NCI-H2196 (cell line): ENCODE data around the gene EHD4.

Source experiments
- DNase-seq: peaks from one replicate; lab custom pipeline; 2025; ENCODE audit not compliant: unreplicated experiment; lab: John Stamatoyannopoulos, UW

EHD4 gene

DNA sequence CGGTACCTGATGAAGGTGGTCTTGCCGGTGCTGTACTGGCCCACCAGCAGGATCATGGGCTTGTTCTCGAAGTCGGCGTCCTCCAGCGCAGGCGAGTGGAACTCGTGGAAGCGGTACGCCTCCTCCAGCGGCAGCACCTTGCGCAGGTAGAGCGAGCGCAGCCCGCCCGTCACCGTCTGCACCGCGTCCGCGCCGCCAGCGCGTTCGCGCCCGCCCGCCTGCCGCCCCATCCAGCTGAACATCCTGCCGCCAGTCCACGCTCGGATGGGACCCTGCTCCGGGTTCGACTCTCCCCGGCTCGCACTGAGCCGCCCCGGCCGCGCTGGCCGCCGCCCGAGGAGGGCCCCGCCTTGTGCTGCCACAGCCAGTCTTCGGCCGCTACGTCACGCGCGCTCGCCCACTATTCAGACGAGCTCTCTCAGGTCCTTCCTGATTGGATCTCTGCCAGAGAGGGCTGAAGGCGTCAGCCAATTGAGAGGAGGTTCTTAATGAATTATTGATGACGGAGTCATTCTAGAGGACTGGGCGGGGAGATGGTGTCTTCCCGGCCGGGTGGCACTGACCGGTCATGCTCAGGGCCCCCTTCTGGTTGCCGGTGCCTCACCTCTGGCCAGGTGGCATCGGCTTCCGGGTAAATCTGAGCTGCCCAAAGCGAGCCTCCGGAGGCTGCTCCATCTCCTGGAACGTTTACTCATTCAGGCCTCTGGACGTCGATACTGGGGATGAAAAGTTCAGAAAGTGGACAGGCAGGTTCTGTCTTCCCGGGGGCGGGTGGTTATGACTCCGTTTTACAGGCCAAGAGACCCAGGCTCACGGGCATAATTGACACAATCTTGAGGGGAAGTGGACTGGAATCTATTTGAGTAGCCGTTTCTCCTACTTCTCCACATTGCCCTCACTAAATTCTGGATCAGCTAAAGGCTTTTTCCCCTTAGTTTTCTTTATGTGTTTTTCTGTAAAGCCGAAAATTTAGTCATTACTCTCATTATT lies at the start of gene EHD4:
Gene EHD4, minus strand, starts transcription at position 305 of the 990 bp plus-strand sequence. Its CDS starts 63 bp downstream, at position 242.
- DNase-seq = peak; percentile 96

DNA sequence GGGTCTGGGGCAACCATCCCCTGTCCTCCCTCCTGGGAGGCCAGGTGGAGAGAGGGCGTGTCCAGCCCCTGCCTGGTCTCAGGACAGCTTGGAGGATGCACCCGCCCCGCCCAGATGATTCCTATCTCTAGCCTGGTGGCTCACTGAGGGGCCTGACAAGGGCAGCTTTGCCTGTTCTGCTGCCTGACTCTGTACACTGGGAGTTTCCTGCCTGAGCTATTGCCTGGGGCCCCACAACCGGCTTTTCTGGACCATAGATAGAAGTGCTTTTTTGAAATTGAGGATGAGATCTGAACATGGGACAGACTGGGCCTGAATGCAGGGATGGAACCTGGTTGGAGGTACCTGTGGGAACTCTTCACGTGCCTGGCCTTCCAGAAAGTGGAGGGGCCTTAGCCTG lies 49.2 kb upstream of the EHD4 start:
- no peak for DNase-seq

DNA sequence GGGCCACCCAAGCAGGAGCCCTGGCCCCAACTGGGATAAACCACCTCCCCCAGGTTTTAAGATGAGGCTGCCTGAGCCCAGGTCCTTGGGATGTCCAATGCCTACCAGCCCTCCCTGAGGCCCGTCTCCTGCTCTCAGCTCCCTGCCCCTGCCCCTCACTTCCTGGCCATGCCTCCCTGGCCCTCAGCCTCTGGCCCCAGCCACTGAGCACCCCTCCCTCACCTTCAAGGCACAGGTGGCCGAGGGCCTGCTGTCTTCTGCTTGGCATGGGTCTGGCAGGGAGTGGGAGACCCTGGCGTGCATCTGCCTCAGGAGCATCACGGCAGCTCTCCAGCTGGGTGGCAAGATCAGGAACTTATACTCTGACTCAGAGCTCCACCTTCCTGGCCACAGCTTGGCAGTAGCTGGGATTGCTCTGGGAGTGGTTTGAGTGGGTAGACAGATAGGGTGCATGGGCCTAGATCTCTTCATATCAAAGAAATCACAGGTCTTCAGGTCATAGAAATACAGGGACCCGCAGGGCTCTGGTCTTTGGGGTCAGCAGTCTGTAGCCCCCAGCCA lies 48.4 kb upstream of the EHD4 start, which contains the start of gene PLA2G4E:
Gene PLA2G4E, minus strand, starts transcription at position 330 of the 561 bp plus-strand sequence. Its CDS starts 12 bp downstream, at position 318.
- no peak for DNase-seq

DNA sequence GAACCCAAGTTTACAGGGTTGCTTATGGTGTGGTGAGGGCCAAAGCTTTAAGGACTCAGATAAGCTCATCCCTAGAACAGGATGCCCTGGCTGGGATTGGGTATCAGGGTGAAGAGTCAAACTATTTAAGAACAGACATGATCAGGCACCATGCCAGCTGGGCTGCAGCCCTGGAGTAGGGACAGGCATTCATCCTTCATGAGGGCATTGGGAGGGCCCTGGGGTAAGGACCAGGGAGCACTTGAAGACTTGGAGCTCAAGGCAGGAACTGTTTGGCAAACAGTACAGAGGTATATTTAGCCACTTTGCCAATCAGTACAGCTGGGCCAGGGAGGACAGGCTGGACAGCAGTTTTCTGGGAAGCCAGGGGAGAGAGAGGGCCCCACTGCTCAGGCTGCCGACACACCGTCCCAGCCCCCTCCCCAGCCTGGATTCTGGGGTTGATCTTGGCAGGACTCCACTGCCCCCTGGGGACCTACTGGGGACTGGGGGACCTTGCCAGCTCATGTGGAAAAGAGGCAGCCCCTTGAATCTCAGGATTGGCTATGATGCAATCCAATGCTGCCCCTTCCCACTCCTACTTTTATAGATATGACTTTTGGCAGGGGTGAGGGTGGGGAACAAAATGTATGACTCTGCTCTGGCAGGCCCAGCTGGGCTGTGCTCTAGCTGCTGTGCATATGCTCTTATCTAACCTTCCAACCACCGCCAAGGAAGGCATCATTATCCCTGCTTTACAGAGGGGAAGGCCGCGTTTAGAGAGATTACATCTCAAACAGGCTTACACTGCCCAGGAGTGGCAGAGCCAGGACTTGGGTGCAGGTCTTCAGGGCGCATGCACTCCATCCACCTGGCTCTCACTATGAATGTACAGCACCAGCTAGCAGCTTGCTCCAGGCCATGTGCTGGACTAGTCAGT lies 46.2 kb upstream of the EHD4 start:
- no peak for DNase-seq

DNA sequence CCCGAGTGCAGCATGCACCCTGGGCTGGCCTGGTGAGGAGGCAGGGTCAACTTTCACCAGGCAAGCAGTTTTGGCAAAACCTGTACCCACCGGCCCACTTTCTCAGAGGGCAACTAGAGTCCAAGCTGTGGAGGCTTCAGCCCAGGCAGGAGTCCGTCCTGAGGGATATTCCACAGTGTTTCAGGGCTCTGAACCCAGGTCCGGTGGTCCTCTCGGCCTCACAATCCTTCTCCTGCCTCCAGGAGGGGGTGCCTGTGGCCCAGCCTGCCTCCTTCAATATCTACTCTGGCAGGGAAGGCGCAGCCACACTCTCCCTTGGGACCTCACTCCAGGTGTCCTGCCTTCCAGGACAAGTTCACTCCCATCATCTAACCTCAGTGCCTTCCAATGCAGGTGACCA lies 44.6 kb upstream of the EHD4 start:
- DNase-seq = no peak

DNA sequence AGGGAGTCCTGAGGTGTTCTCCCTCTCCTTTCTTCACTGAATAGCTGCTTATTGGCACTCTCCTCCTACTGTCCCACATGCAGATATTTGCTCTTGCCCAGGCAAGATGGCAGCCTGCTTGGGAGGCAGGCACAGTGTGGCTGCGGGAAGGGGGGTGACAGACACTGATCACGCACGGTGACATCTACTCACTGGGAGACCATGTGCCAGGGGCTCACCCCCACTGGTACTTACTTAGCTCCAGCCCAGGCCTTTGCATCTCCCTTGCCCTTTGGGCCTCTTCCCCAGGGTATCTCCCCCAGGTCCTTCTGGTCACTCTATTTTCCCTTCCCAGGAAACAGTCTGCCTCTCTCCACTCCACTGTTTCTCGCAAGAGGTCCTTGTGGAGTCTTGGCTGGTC lies 42.0 kb upstream of the EHD4 start:
- DNase-seq = no peak

DNA sequence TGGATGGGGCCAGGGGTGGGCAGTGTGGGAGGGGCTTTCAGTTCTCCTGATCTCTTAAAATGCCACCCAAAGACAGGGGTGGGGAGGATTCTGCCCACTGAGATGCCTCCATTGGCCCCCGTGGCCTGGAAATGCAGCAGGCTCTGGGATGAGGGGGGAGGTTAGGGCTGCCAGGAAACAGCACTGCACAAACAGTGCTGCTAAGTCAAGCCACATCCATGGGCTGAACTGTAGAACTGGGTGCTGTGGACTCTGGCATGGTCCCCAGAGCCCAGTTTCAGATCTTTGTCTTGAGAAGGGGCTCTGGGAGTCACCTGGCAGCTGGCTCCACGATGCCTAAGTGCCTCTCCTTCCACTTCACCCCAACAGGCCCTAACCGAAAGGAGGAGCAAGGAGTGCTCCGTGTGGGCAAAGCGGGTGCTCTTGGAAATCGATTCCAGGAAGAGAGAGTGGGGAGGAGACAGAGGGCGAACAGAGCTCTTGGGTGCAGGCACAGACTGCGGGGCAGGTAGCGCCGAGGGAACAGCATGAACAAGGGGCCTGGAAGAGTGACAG lies 40.6 kb upstream of the EHD4 start:
- no peak for DNase-seq

DNA sequence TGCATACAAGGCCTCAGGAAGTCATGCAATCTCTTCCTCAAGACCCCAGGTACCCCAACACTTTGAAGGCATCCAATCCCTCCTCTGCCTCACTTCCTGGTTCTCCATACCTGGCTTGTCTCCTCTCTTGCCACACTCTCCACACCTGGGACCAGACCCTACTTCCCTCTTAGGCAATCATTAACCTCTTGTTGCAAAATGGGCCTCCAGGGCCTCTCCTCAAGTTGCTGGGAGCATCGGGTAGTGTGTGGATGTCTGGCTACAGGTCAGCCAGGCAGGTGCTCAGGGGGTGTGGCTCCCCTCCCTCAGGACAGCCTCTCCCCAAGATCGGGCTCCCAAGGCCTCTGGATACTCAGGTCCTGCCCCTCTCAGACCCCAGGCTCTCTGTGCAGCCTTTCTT lies 39.9 kb upstream of the EHD4 start:
- no peak for DNase-seq

DNA sequence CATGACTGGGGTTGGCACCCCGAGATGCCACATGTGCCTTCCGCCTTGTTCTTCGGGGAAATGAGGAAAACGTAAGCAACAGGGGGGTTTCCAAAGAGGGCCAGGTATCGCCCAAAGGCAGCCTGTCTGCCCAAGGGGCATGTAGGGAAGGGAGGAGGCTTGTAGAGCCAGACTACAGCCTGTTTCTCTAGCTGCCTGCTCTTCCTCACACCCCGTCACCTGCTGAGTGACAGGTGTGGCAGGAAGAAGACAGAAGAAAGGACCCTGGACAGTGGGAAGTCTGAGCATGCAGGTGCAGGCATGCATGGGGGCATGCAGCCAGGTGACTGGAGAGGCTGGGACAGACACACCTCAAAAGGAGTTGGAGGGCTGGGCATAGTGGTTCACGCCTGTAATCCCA lies 38.7 kb upstream of the EHD4 start:
- DNase-seq = no peak

DNA sequence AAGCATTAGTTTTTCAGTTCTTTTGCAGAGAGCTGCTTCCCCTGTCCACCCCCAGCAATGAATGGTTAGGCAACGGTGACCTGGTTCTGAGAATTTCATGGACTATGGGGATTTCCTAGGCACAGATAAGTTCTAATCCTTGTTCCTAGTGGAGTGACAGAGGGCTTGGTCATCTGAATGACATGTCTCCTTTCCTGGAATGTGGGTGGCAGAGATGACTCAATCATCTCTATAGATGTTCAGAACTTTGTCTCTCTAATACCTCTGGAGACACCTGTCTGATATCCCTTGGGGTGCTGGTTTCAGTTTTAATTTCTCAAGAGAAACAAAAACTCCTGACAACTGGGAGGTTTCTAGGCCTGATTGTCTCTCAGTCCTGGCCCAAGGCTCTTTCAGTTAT lies 38.1 kb upstream of the EHD4 start:
- DNase-seq = no peak

DNA sequence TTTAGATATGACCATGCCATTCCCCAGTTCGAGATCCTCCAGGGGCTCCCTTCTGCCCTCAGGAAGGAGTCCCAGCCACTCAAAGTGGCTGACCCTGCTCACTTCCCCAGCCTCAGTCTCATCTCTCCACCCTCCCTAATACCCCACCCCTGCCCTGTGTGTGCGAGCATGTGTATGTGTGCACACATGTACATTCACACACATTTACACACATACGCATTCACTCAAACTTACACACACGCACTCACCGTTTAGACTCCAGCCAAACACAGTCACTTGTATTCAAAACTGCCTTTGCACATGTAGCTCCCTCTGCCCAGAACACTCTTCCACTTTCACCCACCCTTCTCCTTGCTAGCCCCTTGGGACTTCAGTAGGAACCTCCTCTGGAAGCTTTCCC lies 37.1 kb upstream of the EHD4 start:
- DNase-seq = no peak

DNA sequence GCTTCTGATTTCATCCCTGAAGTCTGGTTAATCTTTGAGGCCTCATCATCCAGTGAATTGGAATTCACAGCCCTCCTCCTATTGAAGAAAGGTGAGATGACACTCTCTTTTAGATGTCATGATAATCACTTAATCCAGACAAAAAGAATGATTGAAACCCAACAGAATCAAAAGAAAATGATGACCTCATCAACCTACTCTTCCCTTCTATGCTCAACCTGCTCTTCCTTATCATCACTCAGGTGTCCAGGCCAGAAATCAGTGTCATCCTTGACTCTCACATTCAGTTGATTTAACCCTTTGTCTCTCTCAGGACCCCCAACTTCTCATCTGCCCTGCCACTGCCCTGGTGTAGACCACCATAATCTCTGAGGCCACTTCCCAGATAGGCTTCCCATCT lies 36.7 kb upstream of the EHD4 start:
- no peak for DNase-seq

DNA sequence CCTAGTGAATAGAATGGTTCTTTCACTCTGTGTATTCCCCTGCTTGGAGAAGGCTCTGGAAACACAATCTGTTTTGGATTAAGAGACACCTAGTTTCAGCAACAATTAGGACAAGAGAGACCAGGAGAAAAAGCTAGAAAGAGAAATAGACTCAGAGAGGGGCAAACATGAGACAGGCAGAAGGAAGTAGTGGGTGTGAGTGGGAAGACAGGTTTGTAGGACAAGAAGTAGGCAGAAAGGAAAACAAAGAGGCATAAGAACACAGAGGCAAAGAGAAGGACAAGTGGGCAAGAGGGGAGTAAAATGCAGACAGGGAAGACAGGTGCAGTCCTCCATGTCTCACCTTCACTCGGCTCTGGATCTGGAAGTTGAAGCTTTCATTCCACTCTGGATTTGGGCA lies 35.0 kb upstream of the EHD4 start:
- no peak for DNase-seq

DNA sequence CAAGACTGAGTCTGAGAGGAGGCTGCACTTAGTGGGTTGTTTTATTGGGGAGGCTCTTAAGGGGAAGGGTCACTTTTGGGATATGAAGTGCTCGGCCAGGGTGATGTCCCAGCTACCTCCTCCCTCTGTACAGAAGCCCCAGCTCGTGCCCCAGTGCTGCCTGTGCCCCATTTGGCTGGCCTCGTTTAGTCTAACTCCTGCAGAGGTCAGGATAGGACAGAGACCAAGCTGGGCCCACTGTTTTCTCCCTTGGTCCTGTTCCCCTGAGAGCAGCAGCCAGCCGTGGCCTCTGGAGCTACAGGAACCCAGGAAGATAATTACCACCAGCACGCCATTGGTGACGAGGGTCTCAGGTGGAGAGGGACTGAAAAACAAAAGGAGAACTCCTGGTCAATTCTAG lies 30.0 kb upstream of the EHD4 start:
- DNase-seq = no peak

DNA sequence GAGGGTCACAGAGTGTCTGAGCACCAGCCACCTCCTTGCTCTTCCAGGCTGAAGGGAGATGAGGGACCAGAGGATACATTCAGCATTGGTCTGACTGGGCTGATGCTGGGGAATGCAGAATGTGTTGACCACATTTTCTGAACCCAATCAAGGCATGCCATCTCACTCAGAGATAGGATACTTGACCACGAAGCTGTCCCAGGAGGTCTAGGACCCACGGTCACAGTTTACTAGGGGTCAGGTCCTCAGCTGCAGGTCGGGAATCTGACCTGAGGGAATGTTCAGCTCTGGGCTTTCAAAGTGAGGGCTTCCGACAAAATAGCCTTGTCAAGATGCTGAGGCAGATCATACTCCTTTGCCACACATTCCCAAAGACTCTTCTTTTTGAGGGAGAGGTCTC lies 28.9 kb upstream of the EHD4 start:
- DNase-seq = no peak

DNA sequence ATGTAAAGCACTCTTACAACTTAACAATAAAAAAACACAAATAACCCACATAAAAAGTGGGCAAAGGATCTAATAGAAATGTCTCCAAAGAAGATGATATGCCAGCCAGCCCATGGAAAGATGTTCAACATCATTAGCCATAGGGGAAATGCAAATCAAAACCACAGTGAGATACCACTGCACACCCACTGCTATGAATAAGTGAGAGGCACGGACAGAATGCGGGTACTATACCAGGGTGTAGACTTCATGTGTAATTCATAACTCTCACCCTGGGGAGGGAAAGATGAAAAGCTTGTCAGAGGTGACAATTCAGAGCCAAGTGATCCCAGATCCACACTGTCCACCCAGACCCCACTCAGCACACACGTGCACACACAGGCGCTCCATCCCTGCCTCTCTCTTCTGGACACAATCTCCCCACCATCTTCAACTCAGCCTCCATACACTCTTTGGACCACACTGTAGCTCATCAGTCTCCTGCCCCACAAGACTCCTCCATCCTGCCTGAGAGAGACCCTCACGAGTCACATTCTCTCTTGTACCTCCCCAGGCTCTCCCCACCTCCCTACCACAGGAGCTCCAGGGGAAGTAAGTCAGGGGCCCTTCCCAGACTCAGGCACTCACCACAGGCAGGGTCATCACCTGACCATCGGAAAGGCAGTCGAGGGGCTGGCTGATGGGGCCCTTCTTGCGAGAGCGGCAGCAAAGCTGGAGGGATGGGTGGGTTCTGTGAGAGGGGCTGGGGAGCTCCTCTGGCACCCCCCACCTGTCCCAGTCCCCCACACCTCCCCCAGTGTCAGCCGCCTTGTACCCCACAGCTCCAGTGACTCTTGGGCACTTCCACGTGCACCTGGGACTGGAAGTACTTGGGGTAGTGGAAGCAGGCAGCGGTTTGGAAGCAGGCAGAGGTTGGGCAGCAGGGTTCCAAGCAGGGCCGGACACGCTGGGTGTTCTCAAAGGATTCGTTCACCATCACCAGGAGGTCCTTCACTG lies 27.2 kb upstream of the EHD4 start:
- DNase-seq = no peak

DNA sequence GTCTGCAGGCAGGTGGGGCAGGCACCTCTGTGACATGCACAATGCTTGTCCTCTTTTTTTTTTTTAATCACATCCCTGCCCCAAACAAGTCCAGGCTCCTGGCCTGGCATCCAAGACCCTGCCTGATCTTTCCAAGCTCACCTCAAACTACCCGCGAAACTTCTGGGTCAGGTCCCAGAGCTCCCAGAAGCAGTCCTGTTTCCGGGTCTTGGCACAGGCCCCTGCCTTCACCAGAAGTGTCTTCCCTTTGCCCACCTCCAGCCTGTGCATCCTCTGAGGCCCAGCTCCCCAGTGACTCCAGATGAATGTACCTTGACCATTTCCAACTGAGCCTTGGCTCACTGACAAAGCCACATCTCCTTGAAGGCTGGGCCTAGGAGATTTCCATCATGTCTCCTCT lies 25.5 kb upstream of the EHD4 start:
- DNase-seq = no peak

DNA sequence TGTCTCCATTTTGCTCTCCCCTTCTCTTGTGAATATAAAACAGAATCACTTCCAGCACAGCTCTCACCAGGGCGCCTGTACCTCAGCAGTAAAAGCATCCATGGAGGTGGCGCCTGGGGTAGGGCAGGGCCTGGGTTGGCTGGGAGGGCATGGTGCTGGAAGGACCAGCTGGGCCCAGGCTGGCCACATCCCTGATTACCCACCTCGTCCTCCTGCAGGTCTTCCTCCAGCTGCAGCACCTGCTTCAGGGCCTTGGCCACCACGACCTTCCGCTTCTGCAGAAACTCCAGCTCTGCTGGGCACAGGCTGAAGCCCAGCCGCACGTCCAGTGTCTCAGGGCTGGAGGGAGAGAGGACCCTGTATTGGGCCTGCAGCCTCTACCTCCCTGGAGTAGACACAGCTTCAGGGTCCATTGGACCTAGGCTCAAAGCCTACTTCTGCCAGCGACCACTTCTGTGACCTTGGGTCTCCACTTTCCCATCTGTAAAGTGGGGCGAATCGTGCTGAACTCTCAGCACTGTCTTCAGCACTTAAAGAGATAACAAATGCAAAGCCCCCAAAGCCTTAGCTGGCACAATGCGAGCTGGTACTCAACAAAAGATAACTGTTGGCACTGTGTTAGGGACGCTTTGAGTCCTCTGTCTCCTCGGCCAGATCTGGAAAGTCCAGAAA lies 24.7 kb upstream of the EHD4 start:
- DNase-seq = no peak

DNA sequence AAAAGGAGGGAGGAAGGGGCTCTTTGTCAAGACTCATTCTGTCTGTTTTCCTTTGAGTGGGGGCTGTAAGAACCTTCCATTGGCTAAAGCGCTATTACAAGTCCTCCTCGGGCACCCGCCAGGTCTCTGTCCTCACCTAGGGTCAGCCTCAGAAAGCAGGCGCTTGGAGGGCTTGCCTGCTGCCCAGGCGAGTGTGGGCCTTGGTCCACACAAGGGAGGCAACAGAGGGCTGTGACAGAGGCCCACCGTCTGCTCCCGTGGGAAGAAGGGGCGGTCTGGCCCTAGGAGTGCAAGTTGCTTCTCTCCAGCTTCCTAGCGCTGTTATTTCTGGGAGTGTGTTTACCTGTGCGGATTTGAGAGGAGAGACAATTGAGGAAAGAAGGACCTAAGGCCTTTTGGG lies 24.0 kb upstream of the EHD4 start:
- no peak for DNase-seq
